Mesothelial cell of epicardium (in vitro differentiated cells): ENCODE measurements around the gene LTBP1. TPM values are rescaled to one million over a fixed set of nuclear protein-coding genes. Genes with fewer than 3 reads are reported as not detected.
A peak's percentile ranks its signal among the peaks of the same experiment; 100 is the strongest.

ENCODE experiments used
- DNase-seq, 2 experiments: peaks; one replicate each; pipeline ENCODE4 v3.0.0; 2021; ENCODE audit warnings: low spot score in 2 of 2; ENCODE audit not compliant: unreplicated experiment in 2 of 2
- H3K27ac Mint-ChIP-seq: 2 replicates; pipeline ENCODE4 v1.8.0; 2021; ENCODE audit warnings: mixed read lengths
- H3K27me3 Mint-ChIP-seq: 2 replicates; pipeline ENCODE4 v1.8.0; 2021; ENCODE audit warnings: low read depth, mixed read lengths
- H3K36me3 Mint-ChIP-seq: 2 replicates; pipeline ENCODE4 v1.8.0; 2021; ENCODE audit warnings: mixed read lengths
- H3K4me1 Mint-ChIP-seq: 2 replicates; pipeline ENCODE4 v1.8.0; 2021; ENCODE audit warnings: mixed read lengths
- H3K4me3 Mint-ChIP-seq: 2 replicates; pipeline ENCODE4 v1.8.0; 2021; ENCODE audit warnings: mild to moderate bottlenecking, moderate library complexity, mixed read lengths
- H3K9me3 Mint-ChIP-seq: 2 replicates; pipeline ENCODE4 v1.8.0; 2021; ENCODE audit warnings: mixed read lengths
- CTCF ChIP-seq: fragments of 200-600 bp; sonication (generic); IDR thresholded peaks from one replicate; pipeline ENCODE4 v1.5.0; 2021; ENCODE audit warnings: antibody characterized with exemption; ENCODE audit not compliant: unreplicated experiment
- total RNA-seq: library from RNA; stranded (reverse); gene quantifications from 3 replicates; pipeline ENCODE4 v1.2.1, GENCODE V29; 2021

Gene LTBP1
- total RNA-seq, 1 donor from 2014 or later = 80.2 TPM

- H3K27me3 Mint-ChIP-seq = no peaks in the 10 kb centered on the region
- no peaks in the 10 kb centered on the region for H3K4me1 Mint-ChIP-seq
- no peaks in the 10 kb centered on the region for H3K9me3 Mint-ChIP-seq
- peak; percentile 90 for TF ChIP-seq CTCF
- H3K27ac Mint-ChIP-seq = no peak overlapping the region
- no peak overlapping the region for H3K4me3 Mint-ChIP-seq
- peaks cover 5% of the 10 kb centered on the region for H3K36me3 Mint-ChIP-seq
- no peak for DNase-seq
Measured at GRCh38 chr2:33372940-33373553, 426.3 kb downstream of the LTBP1 start.

- Mint-ChIP-seq H3K4me3 (no peak overlapping the region), H3K27ac (no peak overlapping the region), H3K36me3 (peaks cover 8% of the 10 kb centered on the region), H3K27me3 (no peaks in the 10 kb centered on the region), H3K9me3 (no peaks in the 10 kb centered on the region), H3K4me1 (no peaks in the 10 kb centered on the region)
- no peak for DNase-seq
- no peak for TF ChIP-seq CTCF
Measured at GRCh38 chr2:33373986-33374385, 427.2 kb downstream of the LTBP1 start.

- no peak overlapping the region for H3K4me3 Mint-ChIP-seq
- DNase-seq = no peak
- no peaks in the 10 kb centered on the region for H3K4me1 Mint-ChIP-seq
- TF ChIP-seq CTCF = no peak
- no peaks in the 10 kb centered on the region for H3K9me3 Mint-ChIP-seq
- no peak overlapping the region for H3K27ac Mint-ChIP-seq
- H3K36me3 Mint-ChIP-seq = peaks cover 8% of the 10 kb centered on the region
- no peaks in the 10 kb centered on the region for H3K27me3 Mint-ChIP-seq
Measured at GRCh38 chr2:33375054-33375453, 428.3 kb downstream of the LTBP1 start.

DNA sequence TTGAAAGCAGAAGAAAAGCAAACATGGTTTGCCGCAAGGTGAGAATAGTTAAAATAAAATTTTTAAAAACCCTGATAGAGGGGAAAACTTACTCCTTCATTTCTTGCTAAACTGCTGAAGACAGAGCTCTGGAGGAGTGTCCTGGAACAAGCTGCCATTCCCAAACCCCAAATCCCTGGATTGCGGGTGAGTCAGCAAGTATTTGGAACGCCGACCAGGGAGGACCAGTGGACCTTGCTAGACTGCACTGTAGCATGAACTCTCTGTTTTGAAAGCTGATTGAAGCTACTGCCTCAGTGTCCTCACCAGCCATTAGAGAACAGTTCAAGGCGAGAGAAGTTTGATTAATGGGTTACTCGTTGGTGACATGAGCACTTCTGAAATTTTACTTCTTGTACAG lies 430.3 kb downstream of the LTBP1 start:
- Mint-ChIP-seq H3K36me3 (peaks cover 8% of the 10 kb centered on the region), H3K4me3 (no peak overlapping the region), H3K9me3 (no peaks in the 10 kb centered on the region), H3K4me1 (peaks cover 2% of the 10 kb centered on the region), H3K27ac (no peak overlapping the region), H3K27me3 (no peaks in the 10 kb centered on the region)
- DNase-seq = no peak
- no peak for TF ChIP-seq CTCF

- Mint-ChIP-seq H3K4me1 (peaks cover 2% of the 10 kb centered on the region), H3K27me3 (no peaks in the 10 kb centered on the region), H3K9me3 (no peaks in the 10 kb centered on the region), H3K4me3 (no peak overlapping the region), H3K36me3 (peaks cover 11% of the 10 kb centered on the region), H3K27ac (no peak overlapping the region)
- TF ChIP-seq CTCF = no peak
- DNase-seq = no peak
Measured at GRCh38 chr2:33378556-33379210, 431.9 kb downstream of the LTBP1 start.
